GM12878 (cell line): ENCODE results near the gene POU6F2. TPM values are rescaled to one million over a fixed set of nuclear protein-coding genes. Genes with fewer than 3 reads are reported as not detected.

Experiments used
- ATAC-seq: fragments of 200-7000 bp; cut with Tn5 transposase; 3 replicates; pipeline ENCODE4 v1.9.1; 2020; ENCODE audit warnings: mild to moderate bottlenecking, moderate library complexity
- BruUV-seq: library from RNA; stranded (reverse); fragments of 400-500 nt; replicated peaks from 2 replicates; lab custom pipeline; 2021; lab: Mats Ljungman, UMichigan
- CTCF ChIA-PET: fragments of 300-600 bp; sonication (Branson Sonifier 250); formaldehyde crosslinking; extraction: SDS; loops from one replicate; lab custom pipeline; 2021; ENCODE audit warnings: inconsistent platforms; lab: Yijun Ruan, JAX
- POLR2A ChIA-PET: fragments of 350-600 bp; formaldehyde crosslinking; extraction: SDS; loops from one replicate; lab custom pipeline; 2021; ENCODE audit warnings: inconsistent platforms; lab: Charles Lee
- RAD21 ChIA-PET: fragments of 300-600 bp; sonication (Branson Sonifier 250); formaldehyde crosslinking; loops from one replicate; lab custom pipeline; 2023; ENCODE audit warnings: antibody characterized with exemption; ENCODE audit not compliant: unreplicated experiment; lab: Charles Lee
- SMC1A ChIA-PET: fragments of 300-600 bp; sonication (Branson Sonifier 250); formaldehyde crosslinking; loops from one replicate; lab custom pipeline; 2023; ENCODE audit not compliant: unreplicated experiment, uncharacterized antibody; lab: Charles Lee
- DNase-seq: peaks from one replicate; pipeline ENCODE4 v3.0.0-alpha.2; 2011; ENCODE audit warnings: low read depth, low spot score
- FAIRE-seq: peaks from 3 replicates; lab custom pipeline; 2011; peaks lifted over from hg19 to GRCh38; lab: Jason Lieb, UNC
- H2AFZ ChIP-seq: 2 replicates; pipeline ENCODE4 v1.6.0; 2011; ENCODE audit warnings: low read depth, low read length, control low read depth; ENCODE audit not compliant: control insufficient read depth
- H3K27ac ChIP-seq: 2 replicates; pipeline ENCODE4 v1.5.1; 2011; ENCODE audit warnings: control low read depth; ENCODE audit not compliant: control insufficient read depth, insufficient read depth
- H3K27me3 ChIP-seq, 2 experiments: replicated peaks in 1 of 2; 2 replicates each; pipeline versions ENCODE4 v1.6.0 to v1.6.1; 2011; ENCODE audit warnings: low read length in 1 of 2; ENCODE audit not compliant: control insufficient read depth in 2 of 2, insufficient read depth in 2 of 2
- H3K36me3 ChIP-seq, 2 experiments: 2 replicates each; pipeline ENCODE4 v1.5.1; 2011; ENCODE audit warnings: low read length in 1 of 2; ENCODE audit not compliant: control insufficient read depth in 2 of 2, insufficient read depth in 2 of 2
- H3K4me1 ChIP-seq: 2 replicates; pipeline ENCODE4 v1.6.1; 2011; ENCODE audit warnings: mild to moderate bottlenecking, low read length, moderate library complexity, mixed read lengths; ENCODE audit not compliant: control insufficient read depth, insufficient read depth
- H3K4me2 ChIP-seq: 2 replicates; pipeline ENCODE4 v1.6.0; 2011; ENCODE audit warnings: control low read depth; ENCODE audit not compliant: control insufficient read depth, insufficient read depth
- H3K4me3 ChIP-seq: fragments of 200-600 bp; sonication (generic); 2 replicates; pipeline ENCODE4 v1.5.1; 2016
- H3K79me2 ChIP-seq: 2 replicates; pipeline ENCODE4 v1.6.0; 2011; ENCODE audit warnings: low read length; ENCODE audit not compliant: control insufficient read depth, insufficient read depth
- H3K9ac ChIP-seq: 2 replicates; pipeline ENCODE4 v1.8.0; 2011; ENCODE audit warnings: low read length, control low read depth, mixed read lengths; ENCODE audit not compliant: control insufficient read depth, insufficient read depth
- H3K9me3 ChIP-seq: replicated peaks from 3 replicates; pipeline ENCODE4 v1.5.1; 2011; ENCODE audit warnings: mild to moderate bottlenecking, low read length; ENCODE audit not compliant: control insufficient read depth, insufficient read depth
- H4K20me1 ChIP-seq: 2 replicates; pipeline ENCODE4 v1.6.0; 2011; ENCODE audit not compliant: control insufficient read depth, insufficient read depth
- ATF3 ChIP-seq: IDR thresholded peaks from 2 replicates; pipeline ENCODE4 v1.6.1; 2011; ENCODE audit warnings: low read depth, mild to moderate bottlenecking, low read length, moderate library complexity, borderline replicate concordance; ENCODE audit errors: extremely low read depth
- BCL11A ChIP-seq: IDR thresholded peaks from 2 replicates; pipeline ENCODE4 v1.6.1; 2011; ENCODE audit warnings: low read depth, low read length
- BCLAF1 ChIP-seq: fragments of 450-650 bp; IDR thresholded peaks from 2 replicates; pipeline ENCODE4 v1.6.1; 2017; ENCODE audit warnings: antibody characterized with exemption, mild to moderate bottlenecking, moderate library complexity
- HDAC2 ChIP-seq: fragments of 200-600 bp; sonication (generic); IDR thresholded peaks from 2 replicates; pipeline ENCODE4 v1.6.1; 2017
- KLF5 ChIP-seq: fragments of 450-650 bp; IDR thresholded peaks from 2 replicates; pipeline ENCODE4 v1.6.1; 2014; ENCODE audit warnings: mild to moderate bottlenecking; ENCODE audit not compliant: partially characterized antibody
- MLLT1 ChIP-seq: fragments of 450-650 bp; IDR thresholded peaks from 2 replicates; pipeline ENCODE4 v1.6.1; 2016; ENCODE audit warnings: mild to moderate bottlenecking
- MTA2 ChIP-seq: fragments of 450-650 bp; IDR thresholded peaks from 2 replicates; pipeline ENCODE4 v1.6.1; 2016; ENCODE audit warnings: low read depth, mild to moderate bottlenecking, moderate library complexity
- NR2F1 ChIP-seq: fragments of 450-650 bp; conservative IDR thresholded peaks from 2 replicates; pipeline ENCODE4 v1.6.1; 2017; ENCODE audit warnings: mild to moderate bottlenecking
- PML ChIP-seq: IDR thresholded peaks from 2 replicates; pipeline ENCODE4 v1.6.1; 2012; ENCODE audit warnings: low read length, inconsistent platforms
- TAF1 ChIP-seq: IDR thresholded peaks from 2 replicates; pipeline ENCODE4 v1.6.1; 2011; ENCODE audit warnings: mild to moderate bottlenecking, low read depth, low read length, borderline replicate concordance
- WGBS: methylation state at CpG from one replicate; pipeline ENCODE4 v1.1.6; 2016; ENCODE audit warnings: low lambda C conversion rate; ENCODE audit not compliant: insufficient replicate concordance, insufficient coverage; ENCODE audit errors: missing lambda C conversion rate; 5-methylcytosine and 5-hydroxymethylcytosine counted together
- in situ Hi-C: fragments of 300-500 bp; cut with MboI; formaldehyde crosslinking; loops from 9 replicates; pipeline ENCODE4 v1.14.3; 2018; ENCODE audit warnings: mixed read lengths
- intact Hi-C: fragments of 100-400 bp; cut with micrococcal nuclease; formaldehyde crosslinking; loops from one replicate; pipeline ENCODE4 v1.14.2; 2022; ENCODE audit not compliant: unreplicated experiment
- polyA plus RNA-seq, 11 experiments: library from polyadenylated mRNA; depleted of rRNA in 4 of 11; unstranded in 6 of 11; stranded (reverse) in 5 of 11; fragments of >200 nt; fragmentation: Nextera tagmentation in 4 of 11; fragmentation: Illumina TruSeq in 1 of 11; extraction: Ambion mirVana in 4 of 11; extraction: Trizol in 1 of 11; gene quantifications; 1 replicate in 1 of 11; 2 replicates in 10 of 11; pipeline versions ENCODE4 v1.2.1 to v1.2.3, GENCODE V29; 2011 to 2016; ENCODE audit warnings: inconsistent platforms in 2 of 11, missing spikeins in 2 of 11, low read depth in 1 of 11
- total RNA-seq, 4 experiments: library from RNA; depleted of rRNA in 3 of 4; stranded (reverse); fragments of >200 nt in 3 of 4; fragmentation: Illumina TruSeq in 1 of 4; extraction: Trizol in 1 of 4; gene quantifications; 2 replicates each; pipeline versions ENCODE4 v1.2.1 to v1.2.3, GENCODE V29; 2013 to 2021
- TF ChIP-seq, protein P1 (sequence below): fragments of 450-650 bp; IDR thresholded peaks from 2 replicates; pipeline ENCODE4 v1.6.1; 2017; ENCODE audit warnings: low read depth, mild to moderate bottlenecking, moderate library complexity

POU6F2 gene
- total and polyA plus RNA-seq, 10 of the 15 experiments (the other 5 are each of a cell fraction or from before 2014, with no cell fraction given): 0.10 TPM; not detected in 9

DNA sequence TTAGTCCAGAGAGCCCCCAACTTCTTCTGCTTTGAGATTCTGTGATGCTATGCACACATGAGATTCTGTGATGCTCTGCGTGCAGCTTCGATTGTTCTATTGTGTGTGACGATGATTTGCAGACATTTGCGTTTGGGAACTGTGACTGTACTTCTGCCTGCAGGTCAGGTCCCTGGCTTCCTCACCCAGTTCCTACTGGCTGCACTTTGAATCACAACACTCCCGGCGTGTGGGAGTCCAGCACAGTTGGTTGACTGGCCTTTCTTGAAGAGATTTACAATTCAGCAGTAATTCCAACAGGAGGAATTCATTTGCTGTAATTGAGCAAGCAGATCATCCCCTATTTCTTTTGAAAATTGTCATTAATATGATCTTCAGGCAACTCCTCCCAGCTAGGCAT is 336.3 kb downstream of the POU6F2 start (continued):
- TF ChIP-seq, protein P1, sequence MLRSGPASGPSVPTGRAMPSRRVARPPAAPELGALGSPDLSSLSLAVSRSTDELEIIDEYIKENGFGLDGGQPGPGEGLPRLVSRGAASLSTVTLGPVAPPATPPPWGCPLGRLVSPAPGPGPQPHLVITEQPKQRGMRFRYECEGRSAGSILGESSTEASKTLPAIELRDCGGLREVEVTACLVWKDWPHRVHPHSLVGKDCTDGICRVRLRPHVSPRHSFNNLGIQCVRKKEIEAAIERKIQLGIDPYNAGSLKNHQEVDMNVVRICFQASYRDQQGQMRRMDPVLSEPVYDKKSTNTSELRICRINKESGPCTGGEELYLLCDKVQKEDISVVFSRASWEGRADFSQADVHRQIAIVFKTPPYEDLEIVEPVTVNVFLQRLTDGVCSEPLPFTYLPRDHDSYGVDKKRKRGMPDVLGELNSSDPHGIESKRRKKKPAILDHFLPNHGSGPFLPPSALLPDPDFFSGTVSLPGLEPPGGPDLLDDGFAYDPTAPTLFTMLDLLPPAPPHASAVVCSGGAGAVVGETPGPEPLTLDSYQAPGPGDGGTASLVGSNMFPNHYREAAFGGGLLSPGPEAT: no peak

GRCh38 chr7:39317107-39317506 is 339.4 kb downstream of the POU6F2 start:
- ATAC-seq (no peak), FAIRE-seq (no peak), DNase-seq (no peak)
- no peak overlapping the region for H2AFZ ChIP-seq
- ChIA-PET RAD21 (interaction anchor here (1.6 kb wide), 1 partner anchor 41 kb away, joined by 5 read pairs; no protein-coding TSS in a partner anchor), SMC1A (interaction anchor here (0.9 to 2.0 kb wide), 4 partner anchors 9 to 145 kb away, joined by 3 to 6 read pairs (median 4); no protein-coding TSS in a partner anchor), POLR2A (no interaction called here), CTCF (interaction anchor here (1.1 to 1.4 kb wide), 3 partner anchors 9 to 151 kb away, joined by 4 read pairs; no protein-coding TSS in a partner anchor)
- no peak for TF ChIP-seq TAF1
- TF ChIP-seq MTA2: no peak
- TF ChIP-seq KLF5: no peak
- TF ChIP-seq BCL11A: no peak
- TF ChIP-seq PML: no peak
- TF ChIP-seq BCLAF1: no peak
- no peak for TF ChIP-seq MLLT1
- TF ChIP-seq ATF3: no peak
- no peak for TF ChIP-seq HDAC2
- no peak for TF ChIP-seq NR2F1
- in situ Hi-C loops (no loop called here), intact Hi-C loops (loop anchor here (5.0 kb wide), 1 partner anchor 95 kb away; no protein-coding TSS in a partner anchor)
- BruUV-seq: no TSS peak
- no peak overlapping the region for H3K9ac ChIP-seq
- 47% methylated on average over 5 of the region's 5 CpGs for WGBS
- no peak overlapping the region for H3K4me3 ChIP-seq
- H3K36me3 ChIP-seq: no peaks in the 10 kb centered on the region
- no peaks in the 10 kb centered on the region for H4K20me1 ChIP-seq
- H3K4me1 ChIP-seq: no peaks in the 10 kb centered on the region
- H3K9me3 ChIP-seq: no peaks in the 10 kb centered on the region
- H3K27ac ChIP-seq: no peak overlapping the region
- no peak overlapping the region for H3K4me2 ChIP-seq
- no peaks in the 10 kb centered on the region for H3K27me3 ChIP-seq
- no peaks in the 10 kb centered on the region for H3K79me2 ChIP-seq
